Neural cell (in vitro differentiated cells): ENCODE measurements around the gene SPIN1.

Experiments
- CTCF ChIP-seq: fragments of 450-650 bp; IDR thresholded peaks from 2 replicates; pipeline ENCODE4 v1.5.1; 2014; ENCODE audit warnings: antibody characterized with exemption, mild to moderate bottlenecking, moderate library complexity; ENCODE audit not compliant: poor library complexity, severe bottlenecking
- EP300 ChIP-seq: fragments of 450-650 bp; conservative IDR thresholded peaks from 2 replicates; pipeline ENCODE4 v1.6.1; 2014; ENCODE audit warnings: antibody characterized with exemption, mild to moderate bottlenecking, moderate library complexity; ENCODE audit not compliant: poor library complexity, severe bottlenecking
- EZH2 ChIP-seq: fragments of 200-600, 300-800 bp; shearing (Covaris generic), sonication (generic); IDR thresholded peaks from 2 replicates; pipeline ENCODE4 v1.6.1; 2014; ENCODE audit warnings: antibody characterized with exemption, low read length, borderline replicate concordance, mild to moderate bottlenecking; ENCODE audit not compliant: insufficient read depth, poor library complexity, severe bottlenecking
- RAD21 ChIP-seq: fragments of 450-650 bp; conservative IDR thresholded peaks from 2 replicates; pipeline ENCODE4 v1.6.1; 2014; ENCODE audit warnings: antibody characterized with exemption, mild to moderate bottlenecking, moderate library complexity
- SMC3 ChIP-seq: fragments of 450-650 bp; conservative IDR thresholded peaks from 2 replicates; pipeline ENCODE4 v1.6.1; 2014; ENCODE audit warnings: antibody characterized with exemption, mild to moderate bottlenecking, moderate library complexity; ENCODE audit not compliant: poor library complexity

GRCh38 chr9:88425538-88425950 lies 37.3 kb downstream of the SPIN1 start:
- no peak for TF ChIP-seq CTCF
- TF ChIP-seq SMC3: no peak
- TF ChIP-seq EP300: no peak
- no peak for TF ChIP-seq EZH2
- no peak for TF ChIP-seq RAD21
